ENCODE data around the gene LDLRAD2. TPM values are rescaled to one million over a fixed set of nuclear protein-coding genes. Genes with fewer than 3 reads are reported as not detected.
"Not testable (repeated sequence)": the region's sequence is repeated elsewhere in the genome, so short reads cannot be mapped to it uniquely, and the experiment has no call there.

LDLRAD2 gene
- total RNA-seq, 2 donors from 2014 or later: 0.32 to 1.6 TPM

GRCh38 chr1:21766210-21766609 lies 45.9 kb upstream of the LDLRAD2 start:
- TF ChIP-seq POLR2A (IDR thresholded peaks at IDR 0.05) (no peak), POLR2AphosphoS5 (IDR thresholded peaks at IDR 0.05) (no peak), CTCF (IDR thresholded peaks at IDR 0.05) (no peak)
- Histone ChIP-seq H3K36me3 (no peaks in the 10 kb centered on the region), H3K9me3 (no peaks in the 10 kb centered on the region), H3K4me1 (replicated peaks) (no peaks in the 10 kb centered on the region), H3K27ac (no peak overlapping the region), H3K27me3 (replicated peaks; ENCODE audit: insufficient read depth) (no peaks in the 10 kb centered on the region), H3K4me3 (no peak overlapping the region)
- intact Hi-C loops (cut with DNase I): no loop called here
- no peak for DNase-seq (ENCODE audit: low spot score)
- WGBS: 76% methylated on average over 4 of the region's 4 CpGs

- 97% methylated on average over 8 of the region's 8 CpGs for WGBS
- H3K4me1 ChIP-seq (replicated peaks); H3K9me3 ChIP-seq; H3K36me3 ChIP-seq; H3K27ac ChIP-seq; DNase-seq (ENCODE audit: low spot score); H3K4me3 ChIP-seq; intact Hi-C loops (cut with DNase I); H3K27me3 ChIP-seq (replicated peaks; ENCODE audit: insufficient read depth): not testable (repeated sequence)
These were observed 45.0 kb upstream of the LDLRAD2 start for GRCh38 chr1:21767106-21767505.

GRCh38 chr1:21770201-21770600 lies 41.9 kb upstream of the LDLRAD2 start:
- no peak for DNase-seq (ENCODE audit: low spot score)
- no peaks in the 10 kb centered on the region for H3K4me1 ChIP-seq (replicated peaks)
- H3K36me3 ChIP-seq: no peaks in the 10 kb centered on the region
- no peak overlapping the region for H3K27ac ChIP-seq
- no peak for TF ChIP-seq CTCF (IDR thresholded peaks at IDR 0.05)
- TF ChIP-seq POLR2A (IDR thresholded peaks at IDR 0.05): no peak
- no peak for TF ChIP-seq POLR2AphosphoS5 (IDR thresholded peaks at IDR 0.05)
- no peaks in the 10 kb centered on the region for H3K9me3 ChIP-seq
- intact Hi-C loops (cut with DNase I): no loop called here
- WGBS: 100% methylated on average over 2 of the region's 2 CpGs
- no peak overlapping the region for H3K4me3 ChIP-seq
- H3K27me3 ChIP-seq (replicated peaks; ENCODE audit: insufficient read depth): no peaks in the 10 kb centered on the region

- intact Hi-C loops (cut with DNase I); DNase-seq (ENCODE audit: low spot score); H3K4me1 ChIP-seq (replicated peaks); H3K27me3 ChIP-seq (replicated peaks; ENCODE audit: insufficient read depth); H3K36me3 ChIP-seq; H3K27ac ChIP-seq; H3K4me3 ChIP-seq; H3K9me3 ChIP-seq: not testable (repeated sequence)
- 97% methylated on average over 9 of the region's 9 CpGs for WGBS
These were observed 41.5 kb upstream of the LDLRAD2 start for GRCh38 chr1:21770602-21771001.

GRCh38 chr1:21771672-21772071 lies 40.4 kb upstream of the LDLRAD2 start:
- H3K9me3 ChIP-seq; H3K27ac ChIP-seq; H3K4me1 ChIP-seq (replicated peaks); H3K4me3 ChIP-seq; intact Hi-C loops (cut with DNase I); H3K27me3 ChIP-seq (replicated peaks; ENCODE audit: insufficient read depth); H3K36me3 ChIP-seq; DNase-seq (ENCODE audit: low spot score): not testable (repeated sequence)
- WGBS: 80% methylated on average over 10 of the region's 10 CpGs

GRCh38 chr1:21773585-21773984 lies 38.5 kb upstream of the LDLRAD2 start:
- no peak overlapping the region for H3K27ac ChIP-seq
- H3K4me1 ChIP-seq (replicated peaks): no peaks in the 10 kb centered on the region
- intact Hi-C loops (cut with DNase I): no loop called here
- DNase-seq (ENCODE audit: low spot score): no peak
- H3K9me3 ChIP-seq: no peaks in the 10 kb centered on the region
- TF ChIP-seq CTCF (IDR thresholded peaks at IDR 0.05) (no peak), POLR2AphosphoS5 (IDR thresholded peaks at IDR 0.05) (no peak), POLR2A (IDR thresholded peaks at IDR 0.05) (no peak)
- WGBS: 83% methylated on average over 3 of the region's 3 CpGs
- no peaks in the 10 kb centered on the region for H3K36me3 ChIP-seq
- no peaks in the 10 kb centered on the region for H3K27me3 ChIP-seq (replicated peaks; ENCODE audit: insufficient read depth)
- H3K4me3 ChIP-seq: no peak overlapping the region
